Caki2 (cell line): ENCODE data around the gene RAB3B. TPM values are rescaled to one million over a fixed set of nuclear protein-coding genes. Genes with fewer than 3 reads are reported as not detected.

ENCODE experiments used
- DNase-seq: peaks from one replicate; pipeline ENCODE4 v3.0.0-alpha.2; 2015; ENCODE audit warnings: low read depth
- in situ Hi-C: cut with HindIII; loops from 2 replicates; pipeline ENCODE4 v1.10.0; 2016; ENCODE audit warnings: low sequenced_read_pairs, low pct_unique_long_range_greater_than_20kb, mixed read lengths
- total RNA-seq: library from RNA; depleted of rRNA; stranded (reverse); fragments of >200 nt; shearing (Covaris generic); gene quantifications from 2 replicates; pipeline ENCODE4 v1.2.3, GENCODE V29; 2014; ENCODE audit warnings: low replicate concordance

Gene RAB3B
- total RNA-seq, 1 experiment from 2014 or later: 1.5 TPM

- in situ Hi-C loops: no loop called here
- no peak for DNase-seq
These were observed 53.4 kb downstream of the RAB3B start for GRCh38 chr1:51937112-51937511.

- DNase-seq: no peak
- in situ Hi-C loops: no loop called here
These were observed 54.0 kb downstream of the RAB3B start for GRCh38 chr1:51936531-51936930.

GRCh38 chr1:51933344-51933743, 57.2 kb downstream of the RAB3B start:
- no peak for DNase-seq
- in situ Hi-C loops: no loop called here

- no peak for DNase-seq
- in situ Hi-C loops: no loop called here
These were observed 60.2 kb downstream of the RAB3B start for GRCh38 chr1:51930329-51930728.

GRCh38 chr1:51928896-51929295, 61.6 kb downstream of the RAB3B start:
- in situ Hi-C loops: no loop called here
- no peak for DNase-seq

- in situ Hi-C loops: no loop called here
- no peak for DNase-seq
These were observed 63.5 kb downstream of the RAB3B start for GRCh38 chr1:51927029-51927428.

GRCh38 chr1:51926171-51926812, 64.2 kb downstream of the RAB3B start:
- no peak for DNase-seq
- in situ Hi-C loops: no loop called here

- in situ Hi-C loops: no loop called here
- DNase-seq: no peak
These were observed 66.0 kb downstream of the RAB3B start for GRCh38 chr1:51924455-51924854.

GRCh38 chr1:51922040-51922439, 68.5 kb downstream of the RAB3B start:
- no peak for DNase-seq
- in situ Hi-C loops: no loop called here

- DNase-seq: no peak
- in situ Hi-C loops: no loop called here
These were observed 70.4 kb downstream of the RAB3B start for GRCh38 chr1:51920130-51920529.

- DNase-seq: no peak
- in situ Hi-C loops: no loop called here
These were observed 70.8 kb downstream of the RAB3B start for GRCh38 chr1:51919684-51920083.

GRCh38 chr1:51916587-51917405, 73.7 kb downstream of the RAB3B start:
- in situ Hi-C loops: no loop called here

GRCh38 chr1:51915951-51916350, 74.5 kb downstream of the RAB3B start:
- in situ Hi-C loops: no loop called here
- DNase-seq: no peak

More at GRCh38 chr1:51916587-51917405, 73.7 kb downstream of the RAB3B start:
- no peak for DNase-seq

GRCh38 chr1:51912881-51913280, 77.6 kb downstream of the RAB3B start:
- in situ Hi-C loops: no loop called here
- DNase-seq: no peak

GRCh38 chr1:51910221-51911000, 80.1 kb downstream of the RAB3B start:
- in situ Hi-C loops: no loop called here
- DNase-seq: no peak

GRCh38 chr1:51908499-51908898, 82.0 kb downstream of the RAB3B start:
- in situ Hi-C loops: no loop called here
- no peak for DNase-seq

- in situ Hi-C loops: no loop called here
- no peak for DNase-seq
These were observed 83.3 kb downstream of the RAB3B start for GRCh38 chr1:51907079-51907702.

GRCh38 chr1:51906306-51907078, 84.0 kb downstream of the RAB3B start:
- DNase-seq: peak; percentile 33
- in situ Hi-C loops: no loop called here
